Activated naive CD8-positive, alpha-beta T cell treated with anti-CD3 and anti-CD28 coated beads, Interleukin-2, amount 50 U/mL, for 24 hours (primary cell): Measurements from ENCODE around the gene GDAP1L1.
"Not testable (repeated sequence)": the region's sequence is repeated elsewhere in the genome, so short reads cannot be mapped to it uniquely, and the experiment has no call there.

Experiments
- ATAC-seq: fragments of 150-1000 bp; cut with Tn5 transposase; one replicate; pipeline ENCODE4 v1.10.0; 2021
- DNase-seq: peaks from one replicate; pipeline ENCODE4 v3.0.0; 2021
- H3K27ac Mint-ChIP-seq: one replicate; pipeline ENCODE4 v1.8.0; 2021; ENCODE audit warnings: mild to moderate bottlenecking, mixed read lengths
- H3K27me3 Mint-ChIP-seq: one replicate; pipeline ENCODE4 v1.8.0; 2021; ENCODE audit warnings: mixed read lengths
- H3K36me3 Mint-ChIP-seq: one replicate; pipeline ENCODE4 v1.8.0; 2021; ENCODE audit warnings: low read depth, mixed read lengths
- H3K4me1 Mint-ChIP-seq: one replicate; pipeline ENCODE4 v1.8.0; 2021; ENCODE audit warnings: mixed read lengths
- H3K4me3 Mint-ChIP-seq: one replicate; pipeline ENCODE4 v1.8.0; 2021; ENCODE audit warnings: mild to moderate bottlenecking, moderate library complexity, mixed read lengths
- H3K9me3 Mint-ChIP-seq: one replicate; pipeline ENCODE4 v1.8.0; 2021; ENCODE audit warnings: mixed read lengths

GDAP1L1 gene

DNA sequence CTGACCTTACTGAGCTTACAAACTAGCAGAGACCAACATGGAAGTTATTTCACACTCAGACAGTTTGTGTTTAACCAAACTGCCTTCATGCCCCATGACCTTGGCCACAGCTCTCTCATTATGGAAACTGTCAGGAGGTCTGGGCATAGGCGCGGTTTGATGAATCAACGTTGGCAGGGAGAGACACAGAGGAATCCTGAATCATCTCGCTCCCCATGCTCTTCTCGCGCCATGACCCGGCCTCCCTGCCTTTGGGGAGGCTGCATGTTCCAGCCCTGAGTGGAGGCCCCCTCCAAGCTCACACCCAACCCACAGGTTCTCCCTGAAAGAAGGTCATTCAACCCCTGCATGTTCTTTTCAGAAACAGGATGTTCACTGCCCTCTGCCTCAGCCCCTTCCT, 15.9 kb upstream of the GDAP1L1 start:
- peak overlapping the region; percentile 74 for H3K27ac Mint-ChIP-seq
- DNase-seq (peak; percentile 26), ATAC-seq (peak; percentile 76)
- no peaks in the 10 kb centered on the region for H3K36me3 Mint-ChIP-seq
- H3K4me3 Mint-ChIP-seq, result no peak overlapping the region
- H3K27me3 Mint-ChIP-seq, result no peaks in the 10 kb centered on the region
- peaks cover 3% of the 10 kb centered on the region for H3K4me1 Mint-ChIP-seq
- H3K9me3 Mint-ChIP-seq, result no peaks in the 10 kb centered on the region

DNA sequence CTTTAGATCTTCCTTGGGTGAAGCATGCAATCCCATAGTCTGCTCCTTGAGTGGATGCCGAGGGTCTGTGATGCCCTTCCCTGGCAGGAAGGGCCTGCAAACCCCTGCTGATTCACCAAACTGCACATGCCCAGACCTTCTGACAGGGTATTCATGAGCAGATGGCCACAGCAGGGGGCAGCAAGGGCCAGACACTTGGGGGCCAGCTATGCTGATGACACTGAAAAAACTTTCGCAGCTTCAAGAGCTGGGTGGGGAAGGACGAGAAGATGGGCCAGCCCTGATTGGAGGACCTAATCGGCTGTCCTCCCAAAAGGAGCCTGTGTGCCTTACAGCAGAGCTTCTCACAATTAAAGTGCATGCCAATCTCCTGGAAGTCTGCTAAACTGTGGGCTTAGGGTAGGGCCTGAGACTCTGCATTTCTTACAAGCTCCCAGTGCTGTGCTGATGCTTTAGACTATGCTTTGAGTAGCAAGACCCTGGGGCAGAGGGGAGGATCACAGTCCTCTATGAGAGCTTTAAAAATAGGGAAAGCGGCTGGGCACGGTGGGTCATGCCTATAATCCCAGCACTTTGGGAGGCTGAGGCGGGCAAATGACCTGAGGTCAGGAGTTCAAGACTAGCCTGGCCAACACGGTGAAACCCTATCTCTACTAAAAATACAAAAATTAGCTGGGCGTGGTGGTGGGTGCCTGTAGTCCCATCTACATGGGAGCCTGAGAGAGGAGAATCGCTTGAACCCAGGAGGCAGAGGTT, 15.2 kb upstream of the GDAP1L1 start:
- H3K4me3 Mint-ChIP-seq, result no peak overlapping the region
- DNase-seq (no peak), ATAC-seq (no peak)
- no peaks in the 10 kb centered on the region for H3K36me3 Mint-ChIP-seq
- H3K4me1 Mint-ChIP-seq, result peaks cover 3% of the 10 kb centered on the region
- H3K27ac Mint-ChIP-seq, result peak overlapping the region; percentile 74
- no peaks in the 10 kb centered on the region for H3K27me3 Mint-ChIP-seq
- no peaks in the 10 kb centered on the region for H3K9me3 Mint-ChIP-seq

DNA sequence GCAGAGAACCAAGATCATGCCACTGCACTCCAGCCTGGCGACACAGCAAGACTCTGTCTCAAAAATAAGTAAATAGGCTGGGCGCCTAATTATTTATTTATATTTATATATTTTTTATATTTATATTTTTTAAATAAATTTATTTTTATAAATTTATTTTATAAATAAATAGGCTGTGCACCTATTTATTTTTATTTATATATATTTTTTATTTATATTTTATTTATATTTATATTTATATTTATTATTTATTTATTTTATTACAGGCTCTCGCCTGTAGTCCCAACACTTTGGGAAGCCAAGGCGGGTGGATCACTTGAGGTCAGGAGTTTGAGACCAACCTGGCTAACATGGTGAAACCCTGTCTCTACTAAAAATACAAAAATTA, 14.6 kb upstream of the GDAP1L1 start:
- H3K4me3 Mint-ChIP-seq, H3K36me3 Mint-ChIP-seq, H3K4me1 Mint-ChIP-seq, H3K27ac Mint-ChIP-seq, DNase-seq, H3K9me3 Mint-ChIP-seq, H3K27me3 Mint-ChIP-seq, ATAC-seq: not testable (repeated sequence)

DNA sequence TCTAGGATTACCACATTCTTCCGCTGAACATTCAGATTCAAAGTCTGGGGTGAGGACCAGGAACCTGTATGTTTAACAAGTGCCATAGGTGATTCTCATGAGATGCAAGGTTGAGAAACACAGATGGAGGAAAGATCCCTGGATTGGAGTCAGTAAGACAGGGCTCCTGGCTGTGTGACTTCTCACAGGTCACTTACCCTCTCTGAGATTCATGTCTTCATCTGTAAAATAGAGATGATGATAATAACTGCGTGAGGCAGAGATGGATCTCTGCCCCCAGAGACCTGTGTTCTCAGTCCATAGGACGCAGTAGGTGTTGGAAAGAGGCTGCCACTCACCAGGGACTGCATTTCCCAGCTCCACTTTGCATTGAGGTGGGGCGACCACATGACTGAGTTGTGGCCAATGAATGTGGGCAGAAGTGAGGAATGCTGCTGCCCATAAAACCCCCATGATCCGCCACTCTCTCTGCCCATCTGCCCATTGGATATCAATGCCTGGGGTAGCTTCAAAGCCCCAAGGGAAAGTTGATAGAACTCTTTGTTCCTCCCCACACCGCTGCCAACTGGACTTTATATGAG, 13.6 kb upstream of the GDAP1L1 start:
- H3K36me3 Mint-ChIP-seq, result no peaks in the 10 kb centered on the region
- no peak for ATAC-seq
- no peak overlapping the region for H3K4me3 Mint-ChIP-seq
- DNase-seq, result no peak
- no peak overlapping the region for H3K27ac Mint-ChIP-seq
- H3K27me3 Mint-ChIP-seq, result no peaks in the 10 kb centered on the region
- H3K9me3 Mint-ChIP-seq, result no peaks in the 10 kb centered on the region
- H3K4me1 Mint-ChIP-seq, result peaks cover 3% of the 10 kb centered on the region

DNA sequence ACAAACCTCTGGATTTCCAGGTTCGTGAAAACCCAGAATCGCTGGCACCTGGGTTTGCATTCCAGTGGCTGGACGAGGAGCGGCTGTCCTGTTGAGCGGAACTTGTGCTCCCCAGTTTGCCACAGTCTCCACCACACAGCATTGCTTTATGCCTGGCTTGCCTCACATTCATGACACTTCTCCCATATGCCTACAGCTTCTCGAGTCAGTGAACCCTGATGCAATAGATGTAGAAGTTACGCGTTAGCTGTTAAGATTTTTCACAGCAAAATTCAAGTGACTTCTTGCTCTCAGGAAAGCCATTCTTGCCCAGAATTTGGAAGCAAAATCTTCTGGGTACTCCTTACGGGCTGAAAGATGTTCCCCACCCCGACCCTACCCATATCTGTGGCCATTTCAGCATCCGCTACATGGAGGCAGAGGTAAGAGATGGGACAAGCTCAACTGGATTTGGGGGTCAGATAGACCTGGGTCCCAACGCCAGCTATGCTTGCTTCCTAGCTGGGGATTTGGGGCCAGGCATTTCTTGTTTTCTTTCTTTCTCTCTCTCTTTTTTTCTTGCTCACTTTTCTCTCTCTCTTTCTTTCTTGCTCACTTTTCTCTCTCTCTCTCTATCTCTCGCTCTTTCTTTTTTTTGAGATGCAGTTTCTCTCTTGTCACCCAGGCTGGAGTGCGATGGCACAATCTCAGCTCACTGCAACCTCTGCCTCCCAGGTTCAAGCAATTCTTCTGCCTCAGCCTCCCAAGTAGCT, 12.4 kb upstream of the GDAP1L1 start:
- Mint-ChIP-seq H3K27ac (no peak overlapping the region), H3K4me3 (no peak overlapping the region), H3K27me3 (no peaks in the 10 kb centered on the region), H3K36me3 (no peaks in the 10 kb centered on the region), H3K9me3 (no peaks in the 10 kb centered on the region), H3K4me1 (peaks cover 3% of the 10 kb centered on the region)
- DNase-seq, result no peak
- ATAC-seq, result no peak

DNA sequence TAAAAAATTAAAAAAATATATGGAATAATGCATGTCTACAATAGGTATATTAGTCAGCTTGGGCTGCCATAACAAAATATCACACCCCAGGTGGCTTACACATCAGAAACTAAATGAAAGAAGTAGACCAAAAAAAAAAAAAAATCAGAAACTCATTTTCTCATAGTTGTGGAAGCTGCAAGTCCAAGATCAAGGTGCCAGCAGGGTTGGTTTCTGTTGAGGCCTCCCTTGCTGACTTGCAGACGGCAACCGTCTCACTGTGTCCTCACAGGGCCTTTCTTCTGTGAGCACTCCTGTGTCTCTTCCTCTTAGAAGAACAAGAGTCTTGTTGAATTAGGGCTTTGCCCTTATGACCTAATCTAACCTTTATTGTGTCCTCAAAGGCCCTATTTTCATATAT, 11.4 kb upstream of the GDAP1L1 start:
- no peak overlapping the region for H3K4me3 Mint-ChIP-seq
- H3K36me3 Mint-ChIP-seq, result no peaks in the 10 kb centered on the region
- DNase-seq (no peak), ATAC-seq (no peak)
- H3K4me1 Mint-ChIP-seq, result peaks cover 3% of the 10 kb centered on the region
- H3K27me3 Mint-ChIP-seq, result no peaks in the 10 kb centered on the region
- no peaks in the 10 kb centered on the region for H3K9me3 Mint-ChIP-seq
- H3K27ac Mint-ChIP-seq, result no peak overlapping the region

DNA sequence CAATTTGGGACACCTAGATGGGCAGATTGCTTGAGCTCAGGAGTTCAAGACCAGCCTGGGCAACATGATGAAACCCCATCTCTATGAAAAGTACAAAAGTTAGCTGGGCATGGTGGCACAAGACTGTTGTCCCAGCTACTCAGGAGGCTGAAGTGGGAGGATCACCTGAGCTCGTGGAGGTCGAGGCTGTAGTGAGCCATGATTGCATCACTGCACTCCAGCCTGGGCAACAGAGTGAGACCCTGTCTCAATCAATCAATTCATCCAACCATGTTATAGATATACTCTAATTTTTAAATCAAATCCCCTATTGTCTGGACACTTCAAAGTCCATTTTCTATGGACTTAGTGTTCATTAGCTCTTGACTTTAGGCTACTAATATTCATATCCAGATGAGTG, 10.3 kb upstream of the GDAP1L1 start:
- DNase-seq, H3K9me3 Mint-ChIP-seq, H3K27ac Mint-ChIP-seq, ATAC-seq, H3K4me1 Mint-ChIP-seq, H3K36me3 Mint-ChIP-seq, H3K27me3 Mint-ChIP-seq, H3K4me3 Mint-ChIP-seq: not testable (repeated sequence)

DNA sequence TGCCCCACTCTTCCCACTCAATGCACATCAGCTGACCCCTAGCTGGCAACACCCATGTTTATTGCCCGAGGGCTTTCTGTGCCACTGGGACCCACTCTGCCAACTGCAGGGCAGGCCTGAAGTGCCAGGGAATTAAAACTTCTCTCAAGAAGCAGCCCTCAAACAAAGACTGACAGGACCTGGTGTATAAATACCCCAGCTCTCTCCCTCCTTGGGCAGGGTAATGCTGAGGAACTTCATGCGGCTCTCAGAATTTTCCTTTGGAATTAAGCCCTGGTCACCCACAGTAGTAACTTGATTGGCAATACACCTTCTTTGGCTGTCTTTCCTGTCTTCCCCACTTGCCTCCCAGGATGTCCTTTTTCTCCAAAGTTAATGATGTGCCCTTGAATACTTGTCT, 5.3 kb upstream of the GDAP1L1 start:
- no peaks in the 10 kb centered on the region for H3K9me3 Mint-ChIP-seq
- peaks cover 3% of the 10 kb centered on the region for H3K27me3 Mint-ChIP-seq
- ATAC-seq, result no peak
- H3K36me3 Mint-ChIP-seq, result no peaks in the 10 kb centered on the region
- H3K4me1 Mint-ChIP-seq, result peaks cover 1% of the 10 kb centered on the region
- no peak overlapping the region for H3K27ac Mint-ChIP-seq
- H3K4me3 Mint-ChIP-seq, result no peak overlapping the region
- no peak for DNase-seq

DNA sequence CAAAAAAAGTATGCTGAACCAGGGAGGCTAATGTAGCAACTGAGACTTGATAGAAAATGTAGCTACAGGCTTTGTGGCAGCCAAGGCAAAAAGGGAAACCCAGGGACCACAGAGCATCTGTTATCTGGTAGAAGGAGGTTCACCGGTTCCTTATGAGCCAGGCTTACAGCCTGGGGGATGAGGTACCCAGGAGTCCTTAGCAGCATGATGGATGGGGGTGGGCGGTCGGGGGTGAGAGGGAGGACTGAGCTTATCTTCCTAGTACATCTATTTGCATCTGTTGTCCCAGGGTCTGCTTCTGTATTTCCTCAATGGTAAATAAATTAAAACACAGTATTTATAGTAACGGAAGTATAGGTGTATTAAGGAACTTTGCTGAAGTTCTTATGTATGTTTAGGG, 1.1 kb upstream of the GDAP1L1 start:
- H3K4me3 Mint-ChIP-seq, result no peak overlapping the region
- no peak for DNase-seq

DNA sequence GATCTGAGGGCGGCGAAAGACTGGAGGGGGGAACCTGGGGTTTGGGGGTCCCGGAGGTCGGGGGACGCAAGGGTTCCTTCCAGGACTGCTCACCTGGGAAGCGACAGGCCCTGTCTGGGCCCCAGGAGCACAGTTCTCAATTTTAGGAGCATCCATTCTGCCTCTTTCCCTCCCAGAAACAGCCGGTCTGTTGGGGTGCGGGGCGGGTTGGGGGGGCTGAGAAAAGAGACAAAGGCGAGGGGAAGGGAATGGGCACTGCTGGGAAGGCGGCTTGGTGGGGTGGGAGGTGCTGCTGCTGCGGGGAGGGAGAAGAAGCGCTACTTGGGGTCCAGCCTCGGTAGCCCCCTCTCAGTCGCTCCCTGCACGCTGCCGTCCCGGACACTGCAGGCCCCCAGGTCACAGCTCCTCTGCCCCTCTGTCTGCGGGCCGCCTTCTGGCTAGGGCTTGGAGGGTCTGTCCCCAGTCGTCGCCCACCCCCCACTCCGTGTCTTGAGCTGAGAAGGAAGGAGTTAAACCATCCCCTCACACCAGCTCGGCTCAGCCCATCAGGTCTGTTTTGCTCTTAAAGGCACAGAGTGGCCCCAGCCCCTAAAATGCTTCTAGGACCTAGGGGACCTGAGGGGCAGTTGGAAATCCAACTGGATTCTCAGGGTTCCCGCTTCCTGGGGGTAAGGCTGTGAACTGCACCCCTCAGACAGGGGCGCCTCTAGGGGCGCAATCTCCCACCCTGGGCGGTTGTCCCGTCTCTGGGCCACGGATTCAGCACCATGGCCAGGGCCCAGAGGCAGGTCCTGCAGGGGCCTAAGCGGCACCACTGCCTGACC, 690 bp downstream of the GDAP1L1 start:
- Mint-ChIP-seq H3K27me3 (peaks cover 18% of the 10 kb centered on the region), H3K9me3 (no peaks in the 10 kb centered on the region), H3K36me3 (no peaks in the 10 kb centered on the region), H3K4me3 (no peak overlapping the region), H3K4me1 (peaks cover 6% of the 10 kb centered on the region), H3K27ac (no peak overlapping the region)
- DNase-seq (peak; percentile 52), ATAC-seq (no peak)

More for the DNA sequence above, 1.1 kb upstream of the GDAP1L1 start:
- no peaks in the 10 kb centered on the region for H3K36me3 Mint-ChIP-seq
- peaks cover 17% of the 10 kb centered on the region for H3K27me3 Mint-ChIP-seq
- no peak overlapping the region for H3K27ac Mint-ChIP-seq
- no peak for ATAC-seq
- H3K4me1 Mint-ChIP-seq, result peaks cover 6% of the 10 kb centered on the region
- no peaks in the 10 kb centered on the region for H3K9me3 Mint-ChIP-seq

DNA sequence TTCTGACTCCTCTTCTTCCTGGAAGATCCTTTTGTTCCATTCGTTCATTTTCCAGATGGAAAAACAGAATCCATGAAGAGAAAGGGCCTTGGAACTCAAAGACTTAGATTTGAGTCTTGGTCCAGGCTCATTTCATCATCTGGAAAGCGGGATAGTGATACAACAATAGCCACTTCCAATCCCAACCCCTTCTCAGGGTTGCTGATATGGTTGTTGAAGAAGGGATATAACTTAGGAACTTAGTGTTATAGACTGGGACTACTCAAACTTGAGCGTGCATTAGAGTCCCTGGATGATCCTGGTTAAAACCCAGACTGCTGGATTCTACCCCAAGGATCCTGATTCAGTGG, 1.3 kb downstream of the GDAP1L1 start:
- Mint-ChIP-seq H3K36me3 (no peaks in the 10 kb centered on the region), H3K27ac (no peak overlapping the region), H3K4me1 (peaks cover 6% of the 10 kb centered on the region), H3K27me3 (peaks cover 18% of the 10 kb centered on the region), H3K9me3 (no peaks in the 10 kb centered on the region), H3K4me3 (no peak overlapping the region)
- no peak for DNase-seq
- no peak for ATAC-seq

DNA sequence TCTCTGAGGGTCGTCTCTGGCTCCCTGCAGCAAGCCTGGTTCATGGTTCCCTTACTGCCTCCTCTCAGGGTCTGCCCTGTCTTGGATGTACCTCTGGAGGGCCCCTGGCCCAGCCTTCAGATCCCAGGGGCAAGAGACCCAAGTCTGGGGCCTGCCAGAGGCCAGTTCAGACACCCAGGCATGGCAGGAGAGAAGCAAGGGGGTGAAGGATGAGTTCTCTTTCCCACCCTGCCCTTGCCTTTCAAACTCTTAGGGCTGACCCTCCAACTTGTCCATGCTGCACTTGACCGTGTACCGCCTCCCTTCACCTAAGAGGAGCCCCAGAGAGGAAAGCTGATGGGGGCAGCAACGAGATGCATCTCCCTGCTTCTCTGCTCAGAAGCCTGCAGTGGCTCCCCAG, 4.2 kb downstream of the GDAP1L1 start:
- peaks cover 6% of the 10 kb centered on the region for H3K4me1 Mint-ChIP-seq
- DNase-seq, result no peak
- peaks cover 18% of the 10 kb centered on the region for H3K27me3 Mint-ChIP-seq
- no peak overlapping the region for H3K27ac Mint-ChIP-seq
- no peaks in the 10 kb centered on the region for H3K36me3 Mint-ChIP-seq
- H3K9me3 Mint-ChIP-seq, result no peaks in the 10 kb centered on the region
- no peak for ATAC-seq
- H3K4me3 Mint-ChIP-seq, result no peak overlapping the region

DNA sequence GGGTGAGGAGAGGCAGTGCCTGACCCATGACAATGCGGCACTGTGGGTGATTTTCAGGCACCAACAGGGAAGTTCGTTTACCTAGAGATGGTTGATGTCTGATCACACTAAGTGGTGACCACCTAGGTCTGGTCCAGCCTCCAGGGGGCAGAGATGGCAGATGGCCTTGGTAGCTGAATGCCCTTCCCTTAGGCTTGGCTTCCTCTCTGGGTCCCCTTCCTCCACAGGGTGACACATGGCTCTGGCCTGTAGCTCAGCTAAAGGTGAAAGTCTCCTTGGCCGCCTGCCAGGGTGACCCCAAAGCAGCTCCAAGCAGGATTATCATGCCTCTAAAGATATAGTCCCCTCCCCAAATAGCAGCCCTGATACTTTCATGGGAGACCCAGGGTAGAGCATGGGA, 6.4 kb downstream of the GDAP1L1 start:
- peaks cover 5% of the 10 kb centered on the region for H3K27me3 Mint-ChIP-seq
- DNase-seq (no peak), ATAC-seq (no peak)
- no peak overlapping the region for H3K27ac Mint-ChIP-seq
- H3K36me3 Mint-ChIP-seq, result no peaks in the 10 kb centered on the region
- no peaks in the 10 kb centered on the region for H3K4me1 Mint-ChIP-seq
- no peak overlapping the region for H3K4me3 Mint-ChIP-seq
- no peaks in the 10 kb centered on the region for H3K9me3 Mint-ChIP-seq

DNA sequence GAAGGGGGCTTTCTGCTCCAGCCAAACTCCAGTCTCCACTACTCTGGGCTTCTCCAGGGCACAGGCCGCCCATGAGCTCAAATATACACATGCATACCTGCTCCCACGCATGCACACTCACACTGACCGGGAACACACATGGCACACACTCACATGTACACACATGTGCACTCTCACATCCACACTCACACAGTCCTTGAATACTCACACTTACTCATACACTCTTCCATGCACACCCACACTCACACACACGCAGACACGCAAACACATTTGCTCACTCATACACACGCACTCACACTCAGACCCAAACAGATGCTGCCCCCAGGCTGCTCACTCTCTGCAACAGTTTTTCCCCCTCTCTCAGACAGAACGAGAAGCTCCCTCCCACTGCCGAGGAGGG, 7.0 kb downstream of the GDAP1L1 start:
- ATAC-seq, result no peak
- Mint-ChIP-seq H3K27ac (no peak overlapping the region), H3K36me3 (no peaks in the 10 kb centered on the region), H3K9me3 (no peaks in the 10 kb centered on the region), H3K4me1 (no peaks in the 10 kb centered on the region), H3K27me3 (peaks cover 1% of the 10 kb centered on the region), H3K4me3 (no peak overlapping the region)
- no peak for DNase-seq
